ENCODE data around the gene CHRNA5.

Gene CHRNA5

DNA sequence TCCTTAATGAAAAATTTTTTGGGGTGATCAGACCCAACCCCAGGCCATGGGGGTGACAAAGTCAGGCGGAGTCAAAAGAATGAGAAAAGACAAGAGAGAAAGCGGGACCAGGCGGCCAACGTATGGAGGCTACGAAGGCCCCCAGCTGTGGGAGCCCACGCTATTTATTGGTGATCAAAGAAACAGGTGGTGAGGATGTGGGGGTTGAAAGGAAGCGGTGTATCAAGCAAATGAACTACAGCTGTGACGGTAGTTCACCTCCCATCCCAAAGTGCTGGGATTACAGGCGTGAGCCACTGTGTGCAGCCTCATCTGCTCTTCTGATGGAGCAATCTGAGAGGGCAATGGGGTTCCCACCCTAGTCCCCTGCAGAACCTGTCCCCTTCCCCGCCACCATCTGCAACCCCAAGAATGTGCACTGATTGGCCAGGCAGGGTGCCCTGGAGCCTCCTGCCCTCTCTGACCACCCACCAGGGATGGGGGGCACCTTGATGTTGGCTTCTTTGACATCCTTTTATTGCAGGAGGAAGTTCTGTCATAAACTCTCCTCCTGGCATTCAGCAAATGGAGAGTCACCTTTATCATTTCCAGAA lies 56.6 kb downstream of the CHRNA5 start:
- Histone ChIP-seq H3K27ac (replicated peaks) (no peak overlapping the region), H3K4me3 (replicated peaks; ENCODE audit: insufficient read depth, low read length) (no peak overlapping the region), H3K27me3 (ENCODE audit: insufficient read depth, poor library complexity, severe bottlenecking) (peaks cover 36% of the 10 kb centered on the region)
- TF ChIP-seq, protein P1, sequence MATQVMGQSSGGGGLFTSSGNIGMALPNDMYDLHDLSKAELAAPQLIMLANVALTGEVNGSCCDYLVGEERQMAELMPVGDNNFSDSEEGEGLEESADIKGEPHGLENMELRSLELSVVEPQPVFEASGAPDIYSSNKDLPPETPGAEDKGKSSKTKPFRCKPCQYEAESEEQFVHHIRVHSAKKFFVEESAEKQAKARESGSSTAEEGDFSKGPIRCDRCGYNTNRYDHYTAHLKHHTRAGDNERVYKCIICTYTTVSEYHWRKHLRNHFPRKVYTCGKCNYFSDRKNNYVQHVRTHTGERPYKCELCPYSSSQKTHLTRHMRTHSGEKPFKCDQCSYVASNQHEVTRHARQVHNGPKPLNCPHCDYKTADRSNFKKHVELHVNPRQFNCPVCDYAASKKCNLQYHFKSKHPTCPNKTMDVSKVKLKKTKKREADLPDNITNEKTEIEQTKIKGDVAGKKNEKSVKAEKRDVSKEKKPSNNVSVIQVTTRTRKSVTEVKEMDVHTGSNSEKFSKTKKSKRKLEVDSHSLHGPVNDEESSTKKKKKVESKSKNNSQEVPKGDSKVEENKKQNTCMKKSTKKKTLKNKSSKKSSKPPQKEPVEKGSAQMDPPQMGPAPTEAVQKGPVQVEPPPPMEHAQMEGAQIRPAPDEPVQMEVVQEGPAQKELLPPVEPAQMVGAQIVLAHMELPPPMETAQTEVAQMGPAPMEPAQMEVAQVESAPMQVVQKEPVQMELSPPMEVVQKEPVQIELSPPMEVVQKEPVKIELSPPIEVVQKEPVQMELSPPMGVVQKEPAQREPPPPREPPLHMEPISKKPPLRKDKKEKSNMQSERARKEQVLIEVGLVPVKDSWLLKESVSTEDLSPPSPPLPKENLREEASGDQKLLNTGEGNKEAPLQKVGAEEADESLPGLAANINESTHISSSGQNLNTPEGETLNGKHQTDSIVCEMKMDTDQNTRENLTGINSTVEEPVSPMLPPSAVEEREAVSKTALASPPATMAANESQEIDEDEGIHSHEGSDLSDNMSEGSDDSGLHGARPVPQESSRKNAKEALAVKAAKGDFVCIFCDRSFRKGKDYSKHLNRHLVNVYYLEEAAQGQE (IDR thresholded peaks at IDR 0.05; ENCODE audit: insufficient replicate concordance, low read depth): no peak
- TF ChIP-seq GABPA (IDR thresholded peaks at IDR 0.05; ENCODE audit: low read depth) (no peak), SPI1 (IDR thresholded peaks at IDR 0.05; ENCODE audit: borderline replicate concordance, low read depth) (no peak), POLR2AphosphoS5 (IDR thresholded peaks at IDR 0.05; ENCODE audit: low read depth) (no peak)
- TF ChIP-seq, protein P2, sequence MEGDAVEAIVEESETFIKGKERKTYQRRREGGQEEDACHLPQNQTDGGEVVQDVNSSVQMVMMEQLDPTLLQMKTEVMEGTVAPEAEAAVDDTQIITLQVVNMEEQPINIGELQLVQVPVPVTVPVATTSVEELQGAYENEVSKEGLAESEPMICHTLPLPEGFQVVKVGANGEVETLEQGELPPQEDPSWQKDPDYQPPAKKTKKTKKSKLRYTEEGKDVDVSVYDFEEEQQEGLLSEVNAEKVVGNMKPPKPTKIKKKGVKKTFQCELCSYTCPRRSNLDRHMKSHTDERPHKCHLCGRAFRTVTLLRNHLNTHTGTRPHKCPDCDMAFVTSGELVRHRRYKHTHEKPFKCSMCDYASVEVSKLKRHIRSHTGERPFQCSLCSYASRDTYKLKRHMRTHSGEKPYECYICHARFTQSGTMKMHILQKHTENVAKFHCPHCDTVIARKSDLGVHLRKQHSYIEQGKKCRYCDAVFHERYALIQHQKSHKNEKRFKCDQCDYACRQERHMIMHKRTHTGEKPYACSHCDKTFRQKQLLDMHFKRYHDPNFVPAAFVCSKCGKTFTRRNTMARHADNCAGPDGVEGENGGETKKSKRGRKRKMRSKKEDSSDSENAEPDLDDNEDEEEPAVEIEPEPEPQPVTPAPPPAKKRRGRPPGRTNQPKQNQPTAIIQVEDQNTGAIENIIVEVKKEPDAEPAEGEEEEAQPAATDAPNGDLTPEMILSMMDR (IDR thresholded peaks at IDR 0.05; ENCODE audit: insufficient read depth, low read length): no peak
- DNase-seq (ENCODE audit: low read depth in 1 of 2, low spot score in 1 of 2): no peak

DNA sequence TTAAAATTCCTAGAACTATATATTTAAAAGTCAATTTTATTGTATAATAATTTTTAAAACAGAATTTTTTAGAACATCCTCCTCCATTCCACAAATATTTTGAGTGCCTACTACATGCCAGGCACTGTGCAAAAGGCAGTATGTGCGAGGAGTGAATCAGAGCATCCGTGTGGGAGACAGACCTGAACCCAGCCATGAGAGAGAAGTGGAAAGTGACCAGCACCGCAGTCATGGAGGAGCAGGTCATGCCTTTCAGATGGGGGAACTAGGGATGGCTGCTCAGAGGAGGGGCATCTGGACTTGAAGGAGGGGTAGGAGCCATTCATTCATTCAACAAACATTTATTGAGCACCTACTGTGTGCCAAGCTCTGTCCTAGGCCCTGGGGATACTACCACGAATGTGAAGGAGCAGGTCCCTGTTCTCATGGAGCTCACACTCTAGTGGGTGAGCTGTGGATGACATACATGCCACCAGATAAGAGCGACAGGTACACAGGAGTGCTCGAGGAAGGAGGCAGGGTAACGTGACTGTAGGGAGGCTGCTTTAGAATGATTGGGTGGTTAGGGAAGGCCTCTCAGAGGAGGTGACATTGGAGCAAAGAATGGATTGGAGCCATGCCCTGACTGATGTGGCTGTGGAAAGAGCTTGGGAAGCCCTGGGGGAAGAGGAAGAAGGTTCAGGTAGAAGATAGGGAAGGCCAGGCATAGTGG lies 58.6 kb downstream of the CHRNA5 start:
- Histone ChIP-seq H3K4me3 (replicated peaks; ENCODE audit: insufficient read depth, low read length) (no peak overlapping the region), H3K27me3 (ENCODE audit: insufficient read depth, poor library complexity, severe bottlenecking) (peaks cover 33% of the 10 kb centered on the region), H3K27ac (replicated peaks) (no peak overlapping the region)
- DNase-seq (ENCODE audit: low read depth in 1 of 2, low spot score in 1 of 2): no peak
- TF ChIP-seq SPI1 (IDR thresholded peaks at IDR 0.05; ENCODE audit: borderline replicate concordance, low read depth) (no peak), GABPA (IDR thresholded peaks at IDR 0.05; ENCODE audit: low read depth) (no peak), POLR2AphosphoS5 (IDR thresholded peaks at IDR 0.05; ENCODE audit: low read depth) (no peak)
- TF ChIP-seq, protein P2 (IDR thresholded peaks at IDR 0.05; ENCODE audit: insufficient read depth, low read length): no peak
- TF ChIP-seq, protein P1 (IDR thresholded peaks at IDR 0.05; ENCODE audit: insufficient replicate concordance, low read depth): no peak

DNA sequence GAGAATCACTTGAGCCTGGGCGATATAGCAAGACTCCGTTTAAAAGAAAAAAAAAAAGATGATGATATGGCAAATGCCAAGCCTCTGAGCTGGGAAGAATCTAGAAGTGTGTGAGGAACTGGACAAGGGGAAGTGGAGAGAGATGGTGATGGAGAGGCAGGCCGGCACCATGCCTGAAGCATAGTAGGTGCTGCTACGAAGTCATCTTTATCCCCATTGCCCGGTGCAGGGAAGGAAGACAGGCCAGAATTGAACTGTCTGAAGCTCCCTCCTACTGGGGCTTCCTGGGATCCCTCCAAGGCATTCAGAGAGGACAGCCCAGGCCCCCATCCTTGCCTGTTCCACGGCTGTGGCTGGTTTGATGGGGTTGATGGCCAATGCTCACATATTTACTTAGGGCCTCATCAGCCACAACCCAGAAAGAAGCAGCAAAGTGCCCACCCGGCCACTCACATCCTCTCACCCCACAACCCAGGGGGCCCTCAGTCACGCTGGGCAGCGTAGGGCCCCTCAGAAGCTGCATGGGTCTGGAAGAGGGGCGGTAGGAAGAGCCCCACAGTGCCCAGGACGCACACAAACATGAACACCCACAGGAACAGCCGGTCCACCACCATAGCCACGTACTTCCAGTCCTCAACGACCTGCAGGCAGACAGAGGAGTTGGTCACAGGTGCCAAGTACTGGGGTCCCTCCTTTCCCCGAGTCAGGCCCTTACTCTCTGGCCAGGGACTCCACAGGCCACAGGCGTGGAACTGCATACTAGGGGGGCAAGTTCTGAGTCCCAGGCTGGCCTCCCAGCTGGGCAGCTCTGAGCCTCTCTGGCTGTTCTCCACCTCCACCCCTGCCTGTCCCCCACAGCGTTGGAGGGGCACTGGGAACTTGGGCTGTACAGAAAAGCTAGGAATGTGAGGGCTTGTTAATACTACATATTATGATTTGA lies 59.6 kb downstream of the CHRNA5 start:
- Histone ChIP-seq H3K27ac (replicated peaks) (no peak overlapping the region), H3K4me3 (replicated peaks; ENCODE audit: insufficient read depth, low read length) (no peak overlapping the region), H3K27me3 (ENCODE audit: insufficient read depth, poor library complexity, severe bottlenecking) (peaks cover 23% of the 10 kb centered on the region)
- DNase-seq (ENCODE audit: low read depth in 1 of 2, low spot score in 1 of 2): no peak
- TF ChIP-seq, protein P1 (IDR thresholded peaks at IDR 0.05; ENCODE audit: insufficient replicate concordance, low read depth): no peak
- TF ChIP-seq POLR2AphosphoS5 (IDR thresholded peaks at IDR 0.05; ENCODE audit: low read depth): no peak
- TF ChIP-seq SPI1 (IDR thresholded peaks at IDR 0.05; ENCODE audit: borderline replicate concordance, low read depth): no peak
- TF ChIP-seq, protein P2 (IDR thresholded peaks at IDR 0.05; ENCODE audit: insufficient read depth, low read length): no peak
- TF ChIP-seq GABPA (IDR thresholded peaks at IDR 0.05; ENCODE audit: low read depth): no peak

All from HL-60 (cell line).